HUES48 (cell line): Measurements from ENCODE around the gene BUD23.

Source experiments
- H3K27ac ChIP-seq: one replicate; pipeline ENCODE4 v1.7.0; 2013; ENCODE audit warnings: low read depth, low read length, inconsistent platforms
- H3K27me3 ChIP-seq: 2 replicates; pipeline ENCODE4 v1.6.1; 2013; ENCODE audit warnings: mild to moderate bottlenecking, low read length; ENCODE audit not compliant: control insufficient read depth, insufficient read depth
- H3K36me3 ChIP-seq: 2 replicates; pipeline ENCODE4 v1.6.1; 2013; ENCODE audit warnings: low read length; ENCODE audit not compliant: control insufficient read depth, insufficient read depth
- H3K4me1 ChIP-seq: 2 replicates; pipeline ENCODE4 v1.6.1; 2013; ENCODE audit warnings: mild to moderate bottlenecking, low read length; ENCODE audit not compliant: control insufficient read depth, insufficient read depth
- H3K4me3 ChIP-seq: 2 replicates; pipeline ENCODE4 v1.5.1; 2013; ENCODE audit warnings: mild to moderate bottlenecking, low read depth, low read length
- H3K9ac ChIP-seq: 2 replicates; pipeline ENCODE4 v1.6.1; 2013; ENCODE audit warnings: mild to moderate bottlenecking, low read depth, low read length, moderate library complexity
- H3K9me3 ChIP-seq: 2 replicates; pipeline ENCODE4 v1.6.1; 2013; ENCODE audit warnings: low read length; ENCODE audit not compliant: control insufficient read depth, insufficient read depth

The BUD23 gene, protein sequence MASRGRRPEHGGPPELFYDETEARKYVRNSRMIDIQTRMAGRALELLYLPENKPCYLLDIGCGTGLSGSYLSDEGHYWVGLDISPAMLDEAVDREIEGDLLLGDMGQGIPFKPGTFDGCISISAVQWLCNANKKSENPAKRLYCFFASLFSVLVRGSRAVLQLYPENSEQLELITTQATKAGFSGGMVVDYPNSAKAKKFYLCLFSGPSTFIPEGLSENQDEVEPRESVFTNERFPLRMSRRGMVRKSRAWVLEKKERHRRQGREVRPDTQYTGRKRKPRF

DNA sequence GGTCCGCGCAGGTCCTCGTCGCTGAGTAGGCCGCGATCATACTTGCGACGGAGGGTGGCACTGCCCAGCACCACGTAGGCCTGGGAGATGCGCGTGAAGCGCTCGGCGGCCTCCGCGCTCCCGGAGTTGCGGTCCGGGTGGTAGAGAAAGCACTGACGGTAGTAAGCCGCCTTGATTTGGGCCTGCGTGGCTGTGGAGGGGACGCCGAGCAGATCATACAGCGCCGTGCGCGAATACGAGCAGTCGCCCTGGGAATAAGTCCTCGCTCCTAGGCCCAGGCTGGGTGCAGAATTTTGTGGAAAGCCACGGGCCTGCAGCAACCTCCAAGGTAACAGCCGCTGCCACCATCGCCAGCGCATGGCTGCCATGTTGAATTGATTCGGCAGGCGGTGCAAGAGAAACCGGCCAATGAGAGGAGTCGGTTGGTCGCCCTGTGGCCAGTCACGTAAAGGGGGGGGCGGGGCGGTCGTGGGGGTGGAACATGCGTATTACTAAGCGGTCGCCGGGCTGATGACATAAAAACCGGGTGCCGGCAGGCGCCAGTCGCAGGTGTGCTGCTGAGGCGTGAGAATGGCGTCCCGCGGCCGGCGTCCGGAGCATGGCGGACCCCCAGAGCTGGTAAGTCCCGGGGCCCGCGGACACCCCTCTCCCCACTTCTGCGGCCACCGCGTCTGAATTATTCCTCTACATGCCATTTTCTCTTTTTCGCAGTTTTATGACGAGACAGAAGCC lies at the start of gene BUD23, which contains the start of gene DNAJC30:
BUD23 (plus strand) TSS at position 542 of the 732 bp plus-strand sequence; CDS start at position 571, 29 bp downstream.
DNAJC30 (minus strand) TSS at position 398 of the 732 bp plus-strand sequence; CDS start at position 368, 30 bp downstream.
- Histone ChIP-seq H3K4me1 (peaks cover 6% of the 10 kb centered on the region; the same call in 1 of the 2 replicates), H3K36me3 (peaks cover 30% of the 10 kb centered on the region), H3K9me3 (no peaks in the 10 kb centered on the region), H3K4me3 (peak within 1 kb of the TSS; percentile 80), H3K27me3 (no peaks in the 10 kb centered on the region), H3K9ac (peak within 1 kb of the TSS; percentile 93), H3K27ac (peak within 1 kb of the TSS; percentile 84)

DNA sequence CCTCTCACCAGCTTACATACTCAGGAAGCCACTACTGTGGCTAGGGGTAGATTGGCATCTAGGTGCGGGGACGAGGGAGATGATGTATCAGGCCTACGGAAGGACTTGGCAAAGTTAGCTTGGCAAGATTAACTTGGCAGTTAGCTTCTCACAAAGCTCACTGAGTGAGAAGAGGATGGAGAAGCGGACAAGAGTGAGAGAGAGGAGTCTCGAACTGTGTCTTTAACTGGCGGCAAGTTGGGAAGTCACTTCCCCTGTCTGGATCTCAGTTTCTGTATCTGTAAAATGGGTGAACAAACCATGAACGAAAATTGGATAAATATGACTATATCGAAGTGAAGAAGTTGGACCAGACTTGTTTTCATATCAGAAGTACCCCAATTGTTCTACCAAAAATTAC lies 49.6 kb upstream of the BUD23 start:
- no peak overlapping the region for H3K27ac ChIP-seq

DNA sequence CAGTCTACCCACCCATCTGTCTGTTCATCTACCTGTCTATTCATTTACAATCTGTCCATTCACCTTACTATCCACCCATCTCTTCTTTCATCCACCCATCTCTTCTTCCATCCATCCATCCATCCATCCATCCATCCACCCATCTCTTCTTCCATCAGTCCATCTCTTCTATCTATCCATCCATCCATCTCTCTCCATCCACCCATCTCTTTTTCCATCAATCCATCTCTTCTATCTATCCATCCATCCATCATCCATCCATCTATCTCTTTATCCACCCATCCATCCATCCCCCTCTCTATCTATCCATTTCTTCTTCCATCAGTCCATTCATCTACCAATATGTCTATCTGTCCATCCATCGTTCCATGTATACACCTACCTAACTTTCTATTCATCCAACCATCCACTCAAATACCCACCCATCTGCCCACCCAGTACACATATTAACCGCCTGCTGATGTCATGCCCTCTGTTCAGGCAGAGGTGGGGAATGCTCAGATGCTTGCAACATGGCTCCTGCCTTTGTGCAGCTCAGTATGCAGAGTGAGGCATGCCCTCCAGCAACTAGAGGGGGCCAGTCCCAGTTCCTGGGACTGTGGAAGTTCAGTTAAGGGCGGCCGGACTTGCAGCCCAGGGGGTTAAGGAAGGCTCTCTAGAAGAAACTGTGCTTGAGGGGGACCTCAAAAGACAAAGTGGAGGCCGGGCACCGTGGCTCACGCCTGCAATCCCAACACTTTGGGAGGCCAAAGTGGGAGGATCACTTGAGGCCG lies 47.8 kb upstream of the BUD23 start:
- peaks cover 9% of the 10 kb centered on the region; the same call in 1 of the 2 replicates for H3K4me1 ChIP-seq
- H3K4me3 ChIP-seq: no peak overlapping the region

More for the DNA sequence above, 49.6 kb upstream of the BUD23 start:
- peaks cover 9% of the 10 kb centered on the region; the same call in 1 of the 2 replicates for H3K4me1 ChIP-seq
- no peak overlapping the region for H3K9ac ChIP-seq
- H3K4me3 ChIP-seq: no peak overlapping the region
- no peaks in the 10 kb centered on the region for H3K27me3 ChIP-seq
- H3K9me3 ChIP-seq: no peaks in the 10 kb centered on the region
- H3K36me3 ChIP-seq: no peaks in the 10 kb centered on the region

GRCh38 chr7:73638911-73639310 lies 44.5 kb upstream of the BUD23 start:
- Histone ChIP-seq H3K27ac (no peak overlapping the region), H3K27me3 (no peaks in the 10 kb centered on the region), H3K9me3 (no peaks in the 10 kb centered on the region), H3K36me3 (no peaks in the 10 kb centered on the region), H3K4me3 (no peak overlapping the region), H3K4me1 (peaks cover 9% of the 10 kb centered on the region; the same call in 1 of the 2 replicates), H3K9ac (no peak overlapping the region)

More for the DNA sequence above, 47.8 kb upstream of the BUD23 start:
- no peaks in the 10 kb centered on the region for H3K36me3 ChIP-seq
- H3K27ac ChIP-seq: peak overlapping the region; percentile 42
- no peak overlapping the region for H3K9ac ChIP-seq
- no peaks in the 10 kb centered on the region for H3K9me3 ChIP-seq
- H3K27me3 ChIP-seq: no peaks in the 10 kb centered on the region

DNA sequence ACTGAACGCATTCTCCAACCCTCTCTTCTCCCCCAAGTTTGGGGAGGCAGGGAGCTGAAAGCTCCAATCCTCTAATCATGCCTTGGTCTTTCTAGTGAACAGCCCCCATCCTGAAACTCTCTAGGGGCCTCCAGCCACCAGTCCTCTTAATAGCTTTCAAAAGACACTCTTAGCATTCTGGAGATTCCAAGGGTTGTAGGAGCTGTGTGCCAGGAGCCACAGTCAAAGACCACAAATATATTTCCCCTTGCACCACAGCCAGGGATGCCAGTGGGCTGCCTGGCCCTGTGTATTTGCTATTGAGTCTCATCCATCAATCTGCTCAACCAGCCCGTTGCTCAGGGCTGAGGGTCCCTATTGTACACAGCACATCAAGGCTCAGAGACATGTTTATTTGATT lies 40.6 kb upstream of the BUD23 start:
- Histone ChIP-seq H3K27me3 (peaks cover 12% of the 10 kb centered on the region), H3K36me3 (no peaks in the 10 kb centered on the region), H3K9ac (no peak overlapping the region), H3K4me1 (no peaks in the 10 kb centered on the region), H3K9me3 (no peaks in the 10 kb centered on the region), H3K4me3 (no peak overlapping the region), H3K27ac (no peak overlapping the region)

GRCh38 chr7:73644688-73645286 lies 38.6 kb upstream of the BUD23 start:
- Histone ChIP-seq H3K9me3 (no peaks in the 10 kb centered on the region), H3K36me3 (no peaks in the 10 kb centered on the region), H3K27me3 (peaks cover 30% of the 10 kb centered on the region)

GRCh38 chr7:73645643-73646174 lies 37.7 kb upstream of the BUD23 start:
- Histone ChIP-seq H3K9ac (no peak overlapping the region), H3K36me3 (no peaks in the 10 kb centered on the region), H3K4me3 (no peak overlapping the region), H3K27me3 (peaks cover 32% of the 10 kb centered on the region), H3K27ac (no peak overlapping the region), H3K9me3 (no peaks in the 10 kb centered on the region), H3K4me1 (0 out of 2 replicates have a peak, but pooled peaks cover 2% of the 10 kb centered on the region)

More at GRCh38 chr7:73644688-73645286, 38.6 kb upstream of the BUD23 start:
- H3K4me3 ChIP-seq: no peak overlapping the region
- no peak overlapping the region for H3K9ac ChIP-seq
- no peak overlapping the region for H3K27ac ChIP-seq
- 0 out of 2 replicates have a peak, but pooled peaks cover 2% of the 10 kb centered on the region for H3K4me1 ChIP-seq

GRCh38 chr7:73646785-73647724 lies 36.3 kb upstream of the BUD23 start:
- Histone ChIP-seq H3K36me3 (no peaks in the 10 kb centered on the region), H3K27me3 (peaks cover 32% of the 10 kb centered on the region), H3K4me3 (peak overlapping the region; percentile 69), H3K27ac (no peak overlapping the region), H3K9ac (no peak overlapping the region), H3K4me1 (0 out of 2 replicates have a peak, but pooled peaks cover 2% of the 10 kb centered on the region), H3K9me3 (no peaks in the 10 kb centered on the region)

DNA sequence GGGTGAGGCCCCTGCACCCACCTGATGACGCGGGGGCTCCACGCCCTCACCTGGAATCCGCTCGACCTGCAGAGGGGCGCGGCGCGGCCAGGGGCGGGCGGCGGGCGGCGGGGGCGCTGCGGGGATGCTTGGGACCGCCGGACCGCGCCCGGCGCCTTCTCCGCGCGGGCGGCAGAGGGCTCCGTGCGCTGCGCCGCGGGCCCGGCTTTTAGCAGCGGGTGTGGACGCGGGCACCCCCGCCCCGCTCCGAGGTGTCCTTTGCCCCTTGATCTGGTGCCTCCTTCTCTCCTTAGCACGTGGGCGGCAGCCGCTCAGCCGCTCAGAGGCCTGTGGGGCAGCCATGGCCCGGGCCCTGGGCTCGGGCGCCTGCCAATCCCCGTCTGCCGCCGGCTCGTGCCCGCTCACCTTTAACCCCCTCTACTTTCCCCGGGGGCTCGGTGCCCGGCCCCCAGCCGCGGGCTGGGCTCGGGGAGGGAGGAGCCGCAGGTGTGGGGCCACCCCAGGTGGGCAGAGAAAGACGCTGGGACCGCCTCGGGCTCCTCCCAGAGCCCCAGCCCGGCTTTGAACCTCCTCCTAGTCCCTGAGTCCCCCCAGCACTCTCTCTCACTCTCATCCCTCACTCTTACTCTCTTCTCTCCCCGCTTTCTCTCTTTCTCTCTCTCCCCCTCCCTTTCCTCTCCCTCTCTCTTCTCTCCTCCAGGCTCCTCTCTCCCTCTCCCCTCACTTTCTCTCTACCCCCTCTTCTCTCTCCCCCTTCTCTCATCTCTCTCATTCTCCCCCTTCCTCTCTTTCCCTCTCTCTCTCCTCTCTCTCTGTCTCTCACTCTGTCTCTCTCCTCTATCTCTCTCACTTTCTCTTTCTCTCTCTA lies 35.4 kb upstream of the BUD23 start:
- peak overlapping the region; percentile 18; the same call in 1 of the 2 replicates for H3K9ac ChIP-seq
- H3K4me1 ChIP-seq: 0 out of 2 replicates have a peak, but pooled peaks cover 2% of the 10 kb centered on the region
- no peak overlapping the region for H3K27ac ChIP-seq
- H3K36me3 ChIP-seq: no peaks in the 10 kb centered on the region
- H3K27me3 ChIP-seq: peaks cover 32% of the 10 kb centered on the region
- no peaks in the 10 kb centered on the region for H3K9me3 ChIP-seq
- H3K4me3 ChIP-seq: peak overlapping the region; percentile 69
